Measurements from ENCODE around the gene PWWP2B.

DNA sequence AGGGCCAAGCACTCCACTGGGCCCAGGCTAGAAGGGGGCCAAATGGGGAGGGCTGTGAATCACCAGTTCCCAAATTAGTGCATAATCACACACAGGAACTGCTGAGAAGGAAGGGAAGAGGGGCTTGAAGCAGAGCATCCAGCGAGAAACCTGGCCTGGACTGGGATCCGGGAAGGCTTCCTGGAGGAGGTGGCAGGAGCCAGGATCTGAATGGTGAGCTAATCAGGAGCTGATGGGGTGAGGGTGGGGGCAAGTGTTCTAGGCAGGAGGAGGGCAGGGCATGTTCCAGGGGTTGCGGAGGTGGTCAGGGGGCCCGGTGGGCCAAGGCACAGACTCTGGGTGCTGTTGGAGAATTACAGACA, 12.6 kb downstream of the PWWP2B start:
- no peak for TF ChIP-seq POLR2A (IDR thresholded peaks at IDR 0.05; ENCODE audit: low read depth, low read length)
- no peak for TF ChIP-seq TAF1 (IDR thresholded peaks at IDR 0.05; ENCODE audit: low read depth, low read length)
- no peak for TF ChIP-seq POLR2AphosphoS5 (IDR thresholded peaks at IDR 0.05; ENCODE audit: low read depth, low read length)

Measured in GM12891 (cell line).